ENCODE measurements around the gene TRIP6. TPM values are rescaled to one million over a fixed set of nuclear protein-coding genes. Genes with fewer than 3 reads are reported as not detected.

The TRIP6 gene
- total and polyA plus RNA-seq, 2 of the 8 experiments (the other 6 are each of a cell fraction or from before 2014, with no cell fraction given), result 88.4 to 103 TPM

GRCh38 chr7:100852048-100852872, 14.9 kb upstream of the TRIP6 start, which contains the start of gene SLC12A9 (continued):
- peak; percentile 50 for TF ChIP-seq BACH1 (IDR thresholded peaks at IDR 0.05; ENCODE audit: low read length)
